HL-60 (cell line): ENCODE results near the gene IL13RA2.

Source experiments
- DNase-seq, 2 experiments: peaks; one replicate each; pipeline ENCODE4 v3.0.0-alpha.2; 2010 to 2020; ENCODE audit warnings: low read depth in 1 of 2, low spot score in 1 of 2
- H3K27ac ChIP-seq: fragments of 250-450 bp; sonication (Bioruptor Pico); replicated peaks from 2 replicates; pipeline ENCODE4 v1.5.1; 2020; ENCODE audit warnings: mild to moderate bottlenecking, moderate library complexity
- H3K27me3 ChIP-seq: fragments of 250-450 bp; sonication (Bioruptor Pico); 2 replicates; pipeline ENCODE4 v1.5.1; 2021; ENCODE audit warnings: mild to moderate bottlenecking, moderate library complexity; ENCODE audit not compliant: insufficient read depth, poor library complexity, severe bottlenecking
- H3K4me3 ChIP-seq: replicated peaks from 2 replicates; pipeline ENCODE4 v1.5.1; 2011; ENCODE audit warnings: mild to moderate bottlenecking, control low read depth, low read length; ENCODE audit not compliant: insufficient read depth
- CTCF ChIP-seq: IDR thresholded peaks from one replicate; pipeline ENCODE4 v1.5.1; 2011; ENCODE audit warnings: low read length, control low read depth, inconsistent platforms; ENCODE audit not compliant: insufficient read depth
- GABPA ChIP-seq: IDR thresholded peaks from 2 replicates; pipeline ENCODE4 v1.6.1; 2012; ENCODE audit warnings: low read depth
- POLR2AphosphoS5 ChIP-seq: IDR thresholded peaks from 2 replicates; pipeline ENCODE4 v1.6.1; 2012; ENCODE audit warnings: low read depth
- REST ChIP-seq: IDR thresholded peaks from 2 replicates; pipeline ENCODE4 v1.6.1; 2012; ENCODE audit warnings: low read depth; ENCODE audit not compliant: insufficient replicate concordance
- SPI1 ChIP-seq: IDR thresholded peaks from 2 replicates; pipeline ENCODE4 v1.6.1; 2012; ENCODE audit warnings: low read depth, mild to moderate bottlenecking, borderline replicate concordance
- long read RNA-seq: library from polyadenylated mRNA; unstranded; transcript quantifications from one replicate; pipeline ENCODE4 v2.0.0, GENCODE V29; 2020

The IL13RA2 gene
- long read RNA-seq, result 0 reads

- TF ChIP-seq REST, result no peak
- TF ChIP-seq SPI1, result no peak
- TF ChIP-seq POLR2AphosphoS5, result no peak
- TF ChIP-seq GABPA, result no peak
- TF ChIP-seq CTCF, result no peak
- H3K27ac ChIP-seq, result no peak within 1 kb of the TSS
- no peak for DNase-seq
- H3K27me3 ChIP-seq, result no peaks in the 10 kb centered on the region
- H3K4me3 ChIP-seq, result no peak within 1 kb of the TSS
These were observed at the start of gene IL13RA2 for GRCh38 chrX:115017455-115017854. Gene IL13RA2, minus strand, starts transcription at chrX:115017616. Its CDS starts 347 bp downstream, at chrX:115017269.

GRCh38 chrX:115065304-115065703, 47.9 kb upstream of the IL13RA2 start:
- Histone ChIP-seq H3K4me3 (no peak overlapping the region), H3K27ac (no peak overlapping the region), H3K27me3 (no peaks in the 10 kb centered on the region)
- no peak for TF ChIP-seq GABPA
- no peak for TF ChIP-seq CTCF
- no peak for TF ChIP-seq SPI1
- TF ChIP-seq REST, result no peak
- no peak for TF ChIP-seq POLR2AphosphoS5
- no peak for DNase-seq

- Histone ChIP-seq H3K4me3 (no peak overlapping the region), H3K27me3 (no peaks in the 10 kb centered on the region), H3K27ac (no peak overlapping the region)
- no peak for TF ChIP-seq REST
- no peak for TF ChIP-seq CTCF
- no peak for TF ChIP-seq SPI1
- no peak for TF ChIP-seq POLR2AphosphoS5
- no peak for TF ChIP-seq GABPA
- no peak for DNase-seq
These were observed 42.6 kb upstream of the IL13RA2 start for GRCh38 chrX:115060013-115060412.
